WTC11 (cell line): ENCODE data around the gene SPATC1L. TPM values are rescaled to one million over a fixed set of nuclear protein-coding genes. Genes with fewer than 3 reads are reported as not detected.

Source experiments
- ATAC-seq: fragments of 200-7000 bp; cut with Tn5 transposase; 2 replicates; pipeline ENCODE4 v1.10.0; 2021; ENCODE audit warnings: mild to moderate bottlenecking, moderate library complexity
- CTCF ChIA-PET: fragments of 300-600 bp; sonication (Branson Sonifier 250); formaldehyde crosslinking; loops from one replicate; lab custom pipeline; 2021; ENCODE audit warnings: antibody characterized with exemption; lab: Charles Lee
- POLR2A ChIA-PET: fragments of 350-600 bp; sonication (Branson Sonifier 250); formaldehyde crosslinking; loops from one replicate; lab custom pipeline; 2021; ENCODE audit warnings: antibody characterized with exemption; lab: Charles Lee
- DNase-seq: peaks from one replicate; pipeline ENCODE4 v3.0.0; 2021; ENCODE audit warnings: low spot score
- H3K27ac Mint-ChIP-seq: 2 replicates; pipeline ENCODE4 v1.8.0; 2021; ENCODE audit warnings: mixed read lengths
- H3K27me3 Mint-ChIP-seq: 2 replicates; pipeline ENCODE4 v1.8.0; 2021; ENCODE audit warnings: low read depth, mild to moderate bottlenecking, moderate library complexity, mixed read lengths
- H3K36me3 Mint-ChIP-seq: 2 replicates; pipeline ENCODE4 v1.8.0; 2021; ENCODE audit warnings: mixed read lengths
- H3K4me1 Mint-ChIP-seq: 2 replicates; pipeline ENCODE4 v1.8.0; 2022; ENCODE audit warnings: mixed read lengths
- H3K4me3 Mint-ChIP-seq: 2 replicates; pipeline ENCODE4 v1.8.0; 2021; ENCODE audit warnings: mild to moderate bottlenecking, moderate library complexity, mixed read lengths
- H3K9me3 Mint-ChIP-seq: 2 replicates; pipeline ENCODE4 v1.8.0; 2021; ENCODE audit warnings: mixed read lengths
- FOXJ3 ChIP-seq: sonication (generic); formaldehyde crosslinking; IDR thresholded peaks from 2 replicates; pipeline ENCODE4 v1.9.0; 2021; ENCODE audit warnings: missing genetic modification reagents, mild to moderate bottlenecking, borderline replicate concordance
- FOXP1 ChIP-seq: sonication (generic); formaldehyde crosslinking; IDR thresholded peaks from 2 replicates; pipeline ENCODE4 v1.8.0; 2022; ENCODE audit warnings: missing genetic modification reagents, mild to moderate bottlenecking, moderate library complexity, borderline replicate concordance
- HMGA2 ChIP-seq: fragments of 250-450 bp; sonication (Bioruptor Pico); IDR thresholded peaks from 2 replicates; pipeline ENCODE4 v1.4.0; 2021; ENCODE audit warnings: mild to moderate bottlenecking, moderate library complexity
- ZNF263 ChIP-seq: sonication (generic); formaldehyde crosslinking; IDR thresholded peaks from 2 replicates; pipeline ENCODE4 v1.8.1; 2022; ENCODE audit warnings: low read depth, mild to moderate bottlenecking, moderate library complexity, missing genetic modification reagents
- ZNF416 ChIP-seq: fragments of 250-450 bp; sonication (Bioruptor Pico); IDR thresholded peaks from 2 replicates; pipeline ENCODE4 v1.9.0; 2021; ENCODE audit warnings: mild to moderate bottlenecking, inconsistent platforms
- ZNF423 ChIP-seq: fragments of 250-450 bp; sonication (Bioruptor Pico); IDR thresholded peaks from 2 replicates; pipeline ENCODE4 v2.1.2; 2022; ENCODE audit warnings: mild to moderate bottlenecking, moderate library complexity
- total RNA-seq: library from RNA; stranded (reverse); gene quantifications from 3 replicates; pipeline ENCODE4 v1.2.3, GENCODE V29; 2021
- TF ChIP-seq, protein P1 (sequence below): sonication (generic); formaldehyde crosslinking; IDR thresholded peaks from 2 replicates; pipeline ENCODE4 v1.8.1; 2022; ENCODE audit warnings: low read depth, mild to moderate bottlenecking, moderate library complexity, missing genetic modification reagents, borderline replicate concordance
- TF ChIP-seq, protein P2 (sequence below): sonication (generic); formaldehyde crosslinking; IDR thresholded peaks from 2 replicates; pipeline ENCODE4 v1.8.1; 2023; ENCODE audit warnings: mild to moderate bottlenecking, missing genetic modification reagents
- TF ChIP-seq, protein P3 (sequence below): sonication (generic); formaldehyde crosslinking; IDR thresholded peaks from 2 replicates; pipeline ENCODE4 v1.8.1; 2023; ENCODE audit warnings: mild to moderate bottlenecking, missing genetic modification reagents, moderate library complexity
- TF ChIP-seq, protein P4 (sequence below): fragments of 250-450 bp; sonication (Bioruptor Pico); IDR thresholded peaks from 2 replicates; pipeline ENCODE4 v2.1.2; 2022; ENCODE audit warnings: mild to moderate bottlenecking, moderate library complexity
- TF ChIP-seq, protein P5 (sequence below): sonication (generic); formaldehyde crosslinking; IDR thresholded peaks from 2 replicates; pipeline ENCODE4 v1.8.1; 2022; ENCODE audit warnings: mild to moderate bottlenecking, missing genetic modification reagents, moderate library complexity, borderline replicate concordance
- TF ChIP-seq, protein P6 (sequence below): sonication (generic); formaldehyde crosslinking; IDR thresholded peaks from 2 replicates; pipeline ENCODE4 v1.8.0; 2023; ENCODE audit warnings: missing genetic modification reagents, mild to moderate bottlenecking, borderline replicate concordance

SPATC1L gene
- total RNA-seq, 1 experiment from 2014 or later = 61.7 TPM

DNA sequence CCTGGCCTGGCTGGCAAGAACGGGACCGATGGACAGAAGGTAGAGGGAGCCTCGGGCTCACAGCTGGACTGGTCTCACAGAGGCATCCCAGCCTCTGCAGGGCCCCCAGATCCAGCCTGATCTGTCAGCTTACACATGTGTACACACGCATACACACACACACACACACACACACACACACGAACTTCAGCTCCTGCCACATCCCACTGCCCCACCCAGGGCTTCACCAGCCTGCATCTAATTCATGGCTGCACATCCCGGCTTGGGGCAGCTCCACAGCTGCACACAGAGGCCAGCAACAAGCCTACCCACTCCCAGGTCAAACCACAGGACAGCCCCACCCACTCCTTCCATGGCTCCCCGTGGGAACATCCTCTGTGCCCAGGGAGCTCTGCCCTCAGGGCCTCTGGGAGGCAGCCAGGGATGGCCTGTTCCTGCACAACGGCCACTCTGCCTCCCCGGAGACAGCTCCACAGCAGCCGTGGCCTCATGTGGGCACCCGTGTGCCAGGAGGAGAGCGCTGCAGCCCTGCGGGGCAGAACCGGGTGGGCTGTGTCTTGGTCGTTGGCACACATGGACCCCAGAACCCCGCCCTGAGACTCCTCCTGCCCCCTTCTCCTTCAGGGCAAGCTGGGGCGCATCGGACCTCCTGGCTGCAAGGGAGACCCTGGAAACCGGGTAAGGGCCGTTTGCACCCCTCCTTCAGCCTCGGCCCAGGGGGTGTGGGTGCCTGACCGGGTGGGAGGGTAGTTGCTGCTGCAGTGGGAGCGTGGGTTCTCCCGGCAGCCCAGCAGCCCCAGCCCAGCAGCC is 67.3 kb downstream of the SPATC1L start:
- ATAC-seq = no peak
- Mint-ChIP-seq H3K4me3 (no peak overlapping the region), H3K27ac (no peak overlapping the region), H3K27me3 (no peaks in the 10 kb centered on the region), H3K36me3 (peaks cover 35% of the 10 kb centered on the region), H3K9me3 (peaks cover 6% of the 10 kb centered on the region; the same call in 1 of the 2 replicates), H3K4me1 (no peaks in the 10 kb centered on the region)
- POLR2A ChIA-PET = no interaction called here
- CTCF ChIA-PET = interaction anchor here (0.8 to 2.2 kb wide), 3 partner anchors 27 to 146 kb away, joined by 3 to 6 read pairs (median 3); no protein-coding TSS in a partner anchor
- DNase-seq = peak; percentile 5
- TF ChIP-seq, protein P1, sequence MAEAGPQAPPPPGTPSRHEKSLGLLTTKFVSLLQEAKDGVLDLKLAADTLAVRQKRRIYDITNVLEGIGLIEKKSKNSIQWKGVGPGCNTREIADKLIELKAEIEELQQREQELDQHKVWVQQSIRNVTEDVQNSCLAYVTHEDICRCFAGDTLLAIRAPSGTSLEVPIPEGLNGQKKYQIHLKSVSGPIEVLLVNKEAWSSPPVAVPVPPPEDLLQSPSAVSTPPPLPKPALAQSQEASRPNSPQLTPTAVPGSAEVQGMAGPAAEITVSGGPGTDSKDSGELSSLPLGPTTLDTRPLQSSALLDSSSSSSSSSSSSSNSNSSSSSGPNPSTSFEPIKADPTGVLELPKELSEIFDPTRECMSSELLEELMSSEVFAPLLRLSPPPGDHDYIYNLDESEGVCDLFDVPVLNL (CRISPR knock-in tag) = no peak
- TF ChIP-seq ZNF416 (CRISPR knock-in tag) (no peak), ZNF263 (CRISPR knock-in tag) (no peak), FOXP1 (CRISPR knock-in tag) (no peak), ZNF423 (CRISPR knock-in tag) (no peak), HMGA2 (CRISPR knock-in tag) (no peak), FOXJ3 (no peak)
- TF ChIP-seq, protein P2, sequence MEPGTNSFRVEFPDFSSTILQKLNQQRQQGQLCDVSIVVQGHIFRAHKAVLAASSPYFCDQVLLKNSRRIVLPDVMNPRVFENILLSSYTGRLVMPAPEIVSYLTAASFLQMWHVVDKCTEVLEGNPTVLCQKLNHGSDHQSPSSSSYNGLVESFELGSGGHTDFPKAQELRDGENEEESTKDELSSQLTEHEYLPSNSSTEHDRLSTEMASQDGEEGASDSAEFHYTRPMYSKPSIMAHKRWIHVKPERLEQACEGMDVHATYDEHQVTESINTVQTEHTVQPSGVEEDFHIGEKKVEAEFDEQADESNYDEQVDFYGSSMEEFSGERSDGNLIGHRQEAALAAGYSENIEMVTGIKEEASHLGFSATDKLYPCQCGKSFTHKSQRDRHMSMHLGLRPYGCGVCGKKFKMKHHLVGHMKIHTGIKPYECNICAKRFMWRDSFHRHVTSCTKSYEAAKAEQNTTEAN (CRISPR knock-in tag) = no peak
- TF ChIP-seq, protein P3, sequence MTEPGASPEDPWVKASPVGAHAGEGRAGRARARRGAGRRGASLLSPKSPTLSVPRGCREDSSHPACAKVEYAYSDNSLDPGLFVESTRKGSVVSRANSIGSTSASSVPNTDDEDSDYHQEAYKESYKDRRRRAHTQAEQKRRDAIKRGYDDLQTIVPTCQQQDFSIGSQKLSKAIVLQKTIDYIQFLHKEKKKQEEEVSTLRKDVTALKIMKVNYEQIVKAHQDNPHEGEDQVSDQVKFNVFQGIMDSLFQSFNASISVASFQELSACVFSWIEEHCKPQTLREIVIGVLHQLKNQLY (CRISPR knock-in tag) = no peak
- TF ChIP-seq, protein P4, sequence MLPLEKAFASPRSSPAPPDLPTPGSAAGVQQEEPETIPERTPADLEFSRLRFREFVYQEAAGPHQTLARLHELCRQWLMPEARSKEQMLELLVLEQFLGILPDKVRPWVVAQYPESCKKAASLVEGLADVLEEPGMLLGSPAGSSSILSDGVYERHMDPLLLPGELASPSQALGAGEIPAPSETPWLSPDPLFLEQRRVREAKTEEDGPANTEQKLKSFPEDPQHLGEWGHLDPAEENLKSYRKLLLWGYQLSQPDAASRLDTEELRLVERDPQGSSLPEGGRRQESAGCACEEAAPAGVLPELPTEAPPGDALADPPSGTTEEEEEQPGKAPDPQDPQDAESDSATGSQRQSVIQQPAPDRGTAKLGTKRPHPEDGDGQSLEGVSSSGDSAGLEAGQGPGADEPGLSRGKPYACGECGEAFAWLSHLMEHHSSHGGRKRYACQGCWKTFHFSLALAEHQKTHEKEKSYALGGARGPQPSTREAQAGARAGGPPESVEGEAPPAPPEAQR (CRISPR knock-in tag) = no peak
- TF ChIP-seq, protein P5, sequence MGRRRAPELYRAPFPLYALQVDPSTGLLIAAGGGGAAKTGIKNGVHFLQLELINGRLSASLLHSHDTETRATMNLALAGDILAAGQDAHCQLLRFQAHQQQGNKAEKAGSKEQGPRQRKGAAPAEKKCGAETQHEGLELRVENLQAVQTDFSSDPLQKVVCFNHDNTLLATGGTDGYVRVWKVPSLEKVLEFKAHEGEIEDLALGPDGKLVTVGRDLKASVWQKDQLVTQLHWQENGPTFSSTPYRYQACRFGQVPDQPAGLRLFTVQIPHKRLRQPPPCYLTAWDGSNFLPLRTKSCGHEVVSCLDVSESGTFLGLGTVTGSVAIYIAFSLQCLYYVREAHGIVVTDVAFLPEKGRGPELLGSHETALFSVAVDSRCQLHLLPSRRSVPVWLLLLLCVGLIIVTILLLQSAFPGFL (CRISPR knock-in tag) = no peak
- TF ChIP-seq, protein P6, sequence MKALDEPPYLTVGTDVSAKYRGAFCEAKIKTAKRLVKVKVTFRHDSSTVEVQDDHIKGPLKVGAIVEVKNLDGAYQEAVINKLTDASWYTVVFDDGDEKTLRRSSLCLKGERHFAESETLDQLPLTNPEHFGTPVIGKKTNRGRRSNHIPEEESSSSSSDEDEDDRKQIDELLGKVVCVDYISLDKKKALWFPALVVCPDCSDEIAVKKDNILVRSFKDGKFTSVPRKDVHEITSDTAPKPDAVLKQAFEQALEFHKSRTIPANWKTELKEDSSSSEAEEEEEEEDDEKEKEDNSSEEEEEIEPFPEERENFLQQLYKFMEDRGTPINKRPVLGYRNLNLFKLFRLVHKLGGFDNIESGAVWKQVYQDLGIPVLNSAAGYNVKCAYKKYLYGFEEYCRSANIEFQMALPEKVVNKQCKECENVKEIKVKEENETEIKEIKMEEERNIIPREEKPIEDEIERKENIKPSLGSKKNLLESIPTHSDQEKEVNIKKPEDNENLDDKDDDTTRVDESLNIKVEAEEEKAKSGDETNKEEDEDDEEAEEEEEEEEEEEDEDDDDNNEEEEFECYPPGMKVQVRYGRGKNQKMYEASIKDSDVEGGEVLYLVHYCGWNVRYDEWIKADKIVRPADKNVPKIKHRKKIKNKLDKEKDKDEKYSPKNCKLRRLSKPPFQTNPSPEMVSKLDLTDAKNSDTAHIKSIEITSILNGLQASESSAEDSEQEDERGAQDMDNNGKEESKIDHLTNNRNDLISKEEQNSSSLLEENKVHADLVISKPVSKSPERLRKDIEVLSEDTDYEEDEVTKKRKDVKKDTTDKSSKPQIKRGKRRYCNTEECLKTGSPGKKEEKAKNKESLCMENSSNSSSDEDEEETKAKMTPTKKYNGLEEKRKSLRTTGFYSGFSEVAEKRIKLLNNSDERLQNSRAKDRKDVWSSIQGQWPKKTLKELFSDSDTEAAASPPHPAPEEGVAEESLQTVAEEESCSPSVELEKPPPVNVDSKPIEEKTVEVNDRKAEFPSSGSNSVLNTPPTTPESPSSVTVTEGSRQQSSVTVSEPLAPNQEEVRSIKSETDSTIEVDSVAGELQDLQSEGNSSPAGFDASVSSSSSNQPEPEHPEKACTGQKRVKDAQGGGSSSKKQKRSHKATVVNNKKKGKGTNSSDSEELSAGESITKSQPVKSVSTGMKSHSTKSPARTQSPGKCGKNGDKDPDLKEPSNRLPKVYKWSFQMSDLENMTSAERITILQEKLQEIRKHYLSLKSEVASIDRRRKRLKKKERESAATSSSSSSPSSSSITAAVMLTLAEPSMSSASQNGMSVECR = no peak
